Suprapubic skin (tissue), 4 donors: ENCODE measurements around the gene LPCAT1.

Experiments used
- EP300 ChIP-seq: sonication (generic); formaldehyde crosslinking; IDR thresholded peaks from one replicate; pipeline ENCODE4 v1.6.1; 2017; ENCODE audit warnings: antibody characterized with exemption
- POLR2A ChIP-seq, 2 donors: fragments of 450-650 bp; IDR thresholded peaks; one replicate each; pipeline ENCODE4 v1.6.1; 2017; ENCODE audit warnings: antibody characterized with exemption in 2 of 2, mild to moderate bottlenecking in 2 of 2, moderate library complexity in 2 of 2
- POLR2AphosphoS5 ChIP-seq, 3 donors: sonication (generic); formaldehyde crosslinking; IDR thresholded peaks; one replicate each; pipeline ENCODE4 v1.6.1; 2017; ENCODE audit warnings: antibody characterized with exemption in 3 of 3
- TF ChIP-seq, protein P1 (sequence below), 2 donors: fragments of 200-600 bp in 1 of 2; fragments of 450-650 bp in 1 of 2; sonication (generic) in 1 of 2; IDR thresholded peaks; one replicate each; pipeline ENCODE4 v1.5.1; 2016 to 2019; ENCODE audit warnings: antibody characterized with exemption in 2 of 2, mild to moderate bottlenecking in 1 of 2, moderate library complexity in 1 of 2

DNA sequence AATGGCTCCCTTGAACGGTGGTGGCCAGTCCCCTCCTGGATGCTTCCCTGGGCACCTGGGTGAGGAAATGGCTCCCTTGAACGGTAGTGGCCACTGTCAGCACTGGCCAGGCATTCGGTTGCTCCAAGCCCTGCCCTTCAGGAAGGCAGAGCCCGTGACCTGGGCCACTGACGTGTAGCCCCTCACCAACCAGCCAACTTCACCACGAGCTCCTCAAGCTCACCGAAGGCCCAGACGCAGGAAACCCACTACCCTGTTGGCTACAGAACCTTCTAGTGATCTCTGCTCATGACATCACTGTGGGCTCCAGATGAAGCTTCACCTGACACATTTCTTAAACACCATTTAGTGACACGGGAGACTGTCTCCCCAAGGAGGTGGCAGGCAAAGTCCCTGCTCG, 87.7 kb downstream of the LPCAT1 start:
- no peak for TF ChIP-seq EP300
- no peak for TF ChIP-seq POLR2A (IDR thresholded peaks at IDR 0.05)
- TF ChIP-seq, protein P1, sequence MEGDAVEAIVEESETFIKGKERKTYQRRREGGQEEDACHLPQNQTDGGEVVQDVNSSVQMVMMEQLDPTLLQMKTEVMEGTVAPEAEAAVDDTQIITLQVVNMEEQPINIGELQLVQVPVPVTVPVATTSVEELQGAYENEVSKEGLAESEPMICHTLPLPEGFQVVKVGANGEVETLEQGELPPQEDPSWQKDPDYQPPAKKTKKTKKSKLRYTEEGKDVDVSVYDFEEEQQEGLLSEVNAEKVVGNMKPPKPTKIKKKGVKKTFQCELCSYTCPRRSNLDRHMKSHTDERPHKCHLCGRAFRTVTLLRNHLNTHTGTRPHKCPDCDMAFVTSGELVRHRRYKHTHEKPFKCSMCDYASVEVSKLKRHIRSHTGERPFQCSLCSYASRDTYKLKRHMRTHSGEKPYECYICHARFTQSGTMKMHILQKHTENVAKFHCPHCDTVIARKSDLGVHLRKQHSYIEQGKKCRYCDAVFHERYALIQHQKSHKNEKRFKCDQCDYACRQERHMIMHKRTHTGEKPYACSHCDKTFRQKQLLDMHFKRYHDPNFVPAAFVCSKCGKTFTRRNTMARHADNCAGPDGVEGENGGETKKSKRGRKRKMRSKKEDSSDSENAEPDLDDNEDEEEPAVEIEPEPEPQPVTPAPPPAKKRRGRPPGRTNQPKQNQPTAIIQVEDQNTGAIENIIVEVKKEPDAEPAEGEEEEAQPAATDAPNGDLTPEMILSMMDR (IDR thresholded peaks at IDR 0.05) = no peak
- TF ChIP-seq POLR2AphosphoS5 (IDR thresholded peaks at IDR 0.05) = no peak
